OCI-LY7 (cell line): ENCODE measurements around the gene BHLHE40. TPM values are rescaled to one million over a fixed set of nuclear protein-coding genes. Genes with fewer than 3 reads are reported as not detected.

Experiments used
- Bru-seq: library from RNA; stranded (reverse); fragments of 400-500 nt; gene quantifications from one replicate; lab custom pipeline; 2021; lab: Mats Ljungman, UMichigan
- BruChase-seq, 2 experiments: library from RNA; stranded (reverse); fragments of 400-500 nt; gene quantifications; one replicate each; lab custom pipeline; 2021; lab: Mats Ljungman, UMichigan
- BruUV-seq: library from RNA; stranded (reverse); fragments of 400-500 nt; replicated peaks from 2 replicates; lab custom pipeline; 2021; lab: Mats Ljungman, UMichigan
- CTCF ChIA-PET: fragments of 300-600 bp; sonication (Branson Sonifier 250); formaldehyde crosslinking; loops from one replicate; lab custom pipeline; 2022; ENCODE audit warnings: antibody characterized with exemption; ENCODE audit not compliant: unreplicated experiment; lab: Charles Lee
- POLR2A ChIA-PET: fragments of 300-600 bp; sonication (Branson Sonifier 250); formaldehyde crosslinking; loops from one replicate; lab custom pipeline; 2022; ENCODE audit warnings: antibody characterized with exemption; lab: Charles Lee
- DNase-seq: peaks from one replicate; pipeline ENCODE4 v3.0.0-alpha.2; 2015; ENCODE audit warnings: low spot score
- H2AFZ ChIP-seq: fragments of 200-600 bp; sonication (generic), shearing (Covaris generic); 2 replicates; pipeline ENCODE4 v1.6.1; 2014; ENCODE audit warnings: mild to moderate bottlenecking, antibody characterized with exemption, low read length, moderate library complexity
- H3K27ac ChIP-seq: fragments of 200-600 bp; sonication (generic); 2 replicates; pipeline ENCODE4 v1.5.1; 2014; ENCODE audit warnings: mixed run types, low read depth, mild to moderate bottlenecking, moderate library complexity, low read length, inconsistent platforms; ENCODE audit not compliant: poor library complexity, severe bottlenecking
- H3K36me3 ChIP-seq: fragments of 200-600 bp; sonication (generic); 2 replicates; pipeline ENCODE4 v1.6.1; 2014; ENCODE audit warnings: mild to moderate bottlenecking, antibody characterized with exemption, low read length, moderate library complexity, mixed read lengths; ENCODE audit not compliant: insufficient read depth
- H3K4me1 ChIP-seq: fragments of 200-600 bp; sonication (generic); 2 replicates; pipeline ENCODE4 v1.5.1; 2014; ENCODE audit warnings: mild to moderate bottlenecking, low read length; ENCODE audit not compliant: insufficient read depth, poor library complexity, severe bottlenecking
- H3K4me2 ChIP-seq: fragments of 200-600 bp; sonication (generic); 2 replicates; pipeline ENCODE4 v1.6.1; 2014; ENCODE audit warnings: mild to moderate bottlenecking, low read length
- H3K4me3 ChIP-seq: fragments of 200-600 bp; sonication (generic); 2 replicates; pipeline ENCODE4 v1.5.1; 2014; ENCODE audit warnings: mild to moderate bottlenecking, low read depth, low read length; ENCODE audit not compliant: poor library complexity, severe bottlenecking
- H3K79me2 ChIP-seq: fragments of 200-600 bp; sonication (generic); 2 replicates; pipeline ENCODE4 v1.6.1; 2016; ENCODE audit warnings: low read depth, mild to moderate bottlenecking, low read length, moderate library complexity, mixed read lengths; ENCODE audit not compliant: insufficient read depth
- H3K9me2 ChIP-seq: fragments of 200-600 bp; sonication (generic); 2 replicates; pipeline ENCODE4 v1.6.1; 2016; ENCODE audit warnings: mild to moderate bottlenecking, low read length, mixed read lengths; ENCODE audit not compliant: insufficient read depth
- H3K9me3 ChIP-seq: fragments of 200-600 bp; sonication (generic); 2 replicates; pipeline ENCODE4 v1.6.1; 2014; ENCODE audit warnings: mild to moderate bottlenecking, mixed run types, low read length, mixed read lengths
- H4K20me1 ChIP-seq: fragments of 200-600 bp; sonication (generic); 2 replicates; pipeline ENCODE4 v1.6.1; 2014; ENCODE audit warnings: mild to moderate bottlenecking, antibody characterized with exemption, low read length, moderate library complexity, mixed read lengths; ENCODE audit not compliant: insufficient read depth
- EZH2phosphoT487 ChIP-seq: fragments of 200-600 bp; sonication (generic); IDR thresholded peaks from 2 replicates; pipeline ENCODE4 v1.6.1; 2018; ENCODE audit warnings: low read depth, borderline replicate concordance, mild to moderate bottlenecking, mixed run types, antibody characterized with exemption, low read length, moderate library complexity, mixed read lengths
- intact Hi-C: fragments of 100-400 bp; cut with micrococcal nuclease; formaldehyde crosslinking; loops from one replicate; pipeline ENCODE4 v1.10.0; 2022; ENCODE audit not compliant: unreplicated experiment
- long read RNA-seq: library from polyadenylated mRNA; stranded (forward); transcript quantifications from one replicate; pipeline ENCODE4 v2.0.0, GENCODE V29; 2022
- total RNA-seq, 2 experiments: library from RNA; depleted of rRNA in 1 of 2; stranded (reverse); fragments of >200 nt in 1 of 2; shearing (Covaris generic) in 1 of 2; gene quantifications; 2 replicates each; pipeline ENCODE4 v1.2.3, GENCODE V29; 2014 to 2022
- TF ChIP-seq, protein P1 (sequence below): fragments of 200-600 bp; sonication (generic); conservative IDR thresholded peaks from 2 replicates; pipeline ENCODE4 v1.5.1; 2014; ENCODE audit warnings: mild to moderate bottlenecking, antibody characterized with exemption, low read length, moderate library complexity, mixed read lengths

The BHLHE40 gene
- 0.05 and 0.35 TPM in 2 replicates for total RNA-seq (2014; rRNA removed; shearing (Covaris generic))
- total RNA-seq (2022) = 0.11 TPM in 1 of 2 replicates, not detected in the other
- Bru-seq, nascent RNA = percentile 25 among the genes with signal in this experiment
- percentile 26 among the genes with signal in this experiment for BruChase-seq, experiment 1, labeled RNA remaining after a 6-hour chase
- percentile 37 among the genes with signal in this experiment for BruChase-seq, experiment 2, labeled RNA remaining after a 2-hour chase
- long read RNA-seq = 0 reads

DNA sequence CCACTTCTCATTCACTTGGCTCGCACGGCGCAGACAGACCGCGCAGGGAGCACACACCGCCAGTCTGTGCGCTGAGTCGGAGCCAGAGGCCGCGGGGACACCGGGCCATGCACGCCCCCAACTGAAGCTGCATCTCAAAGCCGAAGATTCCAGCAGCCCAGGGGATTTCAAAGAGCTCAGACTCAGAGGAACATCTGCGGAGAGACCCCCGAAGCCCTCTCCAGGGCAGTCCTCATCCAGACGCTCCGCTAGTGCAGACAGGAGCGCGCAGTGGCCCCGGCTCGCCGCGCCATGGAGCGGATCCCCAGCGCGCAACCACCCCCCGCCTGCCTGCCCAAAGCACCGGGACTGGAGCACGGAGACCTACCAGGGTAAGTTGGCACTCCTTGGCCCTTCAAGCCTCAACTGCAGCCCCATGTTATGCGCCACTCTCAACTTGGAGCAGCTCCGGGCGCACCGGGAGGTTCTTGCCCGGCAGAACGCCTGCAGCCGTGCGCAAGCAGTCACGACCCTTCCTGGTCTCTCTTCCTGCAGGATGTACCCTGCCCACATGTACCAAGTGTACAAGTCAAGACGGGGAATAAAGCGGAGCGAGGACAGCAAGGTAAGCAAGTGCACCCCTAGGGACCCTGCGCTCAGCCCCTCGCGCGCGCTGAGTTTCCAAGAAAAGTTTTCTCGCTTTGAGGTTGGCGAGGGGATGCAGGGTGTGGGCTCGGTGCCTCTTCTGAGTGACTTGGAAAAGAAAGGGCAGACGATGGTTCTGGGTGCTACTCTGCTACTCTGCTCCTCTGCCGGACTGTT is at the start of gene BHLHE40:
Gene BHLHE40, plus strand, starts transcription at position 10 of the 801 bp plus-strand sequence. Its CDS starts 282 bp downstream, at position 292.
- Histone ChIP-seq H3K4me3 (peak within 1 kb of the TSS; percentile 65), H3K4me2 (peak within 1 kb of the TSS; percentile 84), H3K27ac (no peak within 1 kb of the TSS), H2AFZ (peak within 1 kb of the TSS; percentile 55), H3K36me3 (no peaks in the 10 kb centered on the region), H3K4me1 (peaks cover 33% of the 10 kb centered on the region), H3K9me3 (no peaks in the 10 kb centered on the region), H3K79me2 (no peaks in the 10 kb centered on the region), H3K9me2 (no peaks in the 10 kb centered on the region), H4K20me1 (no peaks in the 10 kb centered on the region)
- intact Hi-C loops = loop anchor here (5.0 kb wide), 2 partner anchors 78 to 267 kb away; no protein-coding TSS in a partner anchor
- no TSS peak for BruUV-seq
- ChIA-PET POLR2A (no interaction called here), CTCF (interaction anchor here (0.6 kb wide), 1 partner anchor 28 kb away, joined by 4 read pairs; no protein-coding TSS in a partner anchor)
- TF ChIP-seq, protein P1, sequence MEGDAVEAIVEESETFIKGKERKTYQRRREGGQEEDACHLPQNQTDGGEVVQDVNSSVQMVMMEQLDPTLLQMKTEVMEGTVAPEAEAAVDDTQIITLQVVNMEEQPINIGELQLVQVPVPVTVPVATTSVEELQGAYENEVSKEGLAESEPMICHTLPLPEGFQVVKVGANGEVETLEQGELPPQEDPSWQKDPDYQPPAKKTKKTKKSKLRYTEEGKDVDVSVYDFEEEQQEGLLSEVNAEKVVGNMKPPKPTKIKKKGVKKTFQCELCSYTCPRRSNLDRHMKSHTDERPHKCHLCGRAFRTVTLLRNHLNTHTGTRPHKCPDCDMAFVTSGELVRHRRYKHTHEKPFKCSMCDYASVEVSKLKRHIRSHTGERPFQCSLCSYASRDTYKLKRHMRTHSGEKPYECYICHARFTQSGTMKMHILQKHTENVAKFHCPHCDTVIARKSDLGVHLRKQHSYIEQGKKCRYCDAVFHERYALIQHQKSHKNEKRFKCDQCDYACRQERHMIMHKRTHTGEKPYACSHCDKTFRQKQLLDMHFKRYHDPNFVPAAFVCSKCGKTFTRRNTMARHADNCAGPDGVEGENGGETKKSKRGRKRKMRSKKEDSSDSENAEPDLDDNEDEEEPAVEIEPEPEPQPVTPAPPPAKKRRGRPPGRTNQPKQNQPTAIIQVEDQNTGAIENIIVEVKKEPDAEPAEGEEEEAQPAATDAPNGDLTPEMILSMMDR = no peak
- no peak for TF ChIP-seq EZH2phosphoT487
- DNase-seq = no peak

DNA sequence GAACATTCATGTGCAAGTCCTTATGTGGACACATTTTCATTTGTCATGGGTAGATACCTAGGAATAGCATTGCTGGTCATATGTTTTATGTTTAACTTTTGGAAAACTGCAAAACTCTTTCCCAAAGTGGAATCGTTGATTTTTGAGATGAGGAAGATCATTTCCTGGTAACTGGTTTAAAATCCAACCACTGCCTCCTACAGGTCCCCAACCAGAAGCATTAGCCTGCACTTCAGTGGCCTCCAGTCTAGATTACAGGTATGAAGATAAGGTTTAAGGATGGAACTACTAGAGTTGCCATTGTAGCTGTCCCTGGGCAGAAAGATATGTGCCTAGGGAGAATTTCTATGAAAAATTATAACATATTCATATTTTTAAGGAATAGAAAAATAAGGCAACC is 48.7 kb upstream of the BHLHE40 start:
- no peaks in the 10 kb centered on the region for H3K36me3 ChIP-seq
- no peak for DNase-seq
- no peaks in the 10 kb centered on the region for H3K79me2 ChIP-seq
- no peak overlapping the region for H2AFZ ChIP-seq
- H4K20me1 ChIP-seq = no peaks in the 10 kb centered on the region
- ChIA-PET CTCF (no interaction called here), POLR2A (interaction anchor here (0.7 kb wide), 1 partner anchor 42 kb away, joined by 3 read pairs; no protein-coding TSS in a partner anchor)
- no peak overlapping the region for H3K4me2 ChIP-seq
- no peaks in the 10 kb centered on the region for H3K4me1 ChIP-seq
- no peak overlapping the region for H3K4me3 ChIP-seq
- H3K9me2 ChIP-seq = no peaks in the 10 kb centered on the region
- H3K27ac ChIP-seq = no peak overlapping the region
- TF ChIP-seq, protein P1 = no peak
- TF ChIP-seq EZH2phosphoT487 = no peak
- no peaks in the 10 kb centered on the region for H3K9me3 ChIP-seq
- intact Hi-C loops = no loop called here
- no TSS peak for BruUV-seq
